GM18909 (cell line): ENCODE measurements around the gene ARHGEF40.

Experiments used
- ATAC-seq: cut with Tn5 transposase; IDR thresholded peaks from one replicate; pipeline ENCODE4 v1.9.1; 2021; ENCODE audit warnings: mild to moderate bottlenecking; ENCODE audit not compliant: unreplicated experiment, poor library complexity

The ARHGEF40 gene

DNA sequence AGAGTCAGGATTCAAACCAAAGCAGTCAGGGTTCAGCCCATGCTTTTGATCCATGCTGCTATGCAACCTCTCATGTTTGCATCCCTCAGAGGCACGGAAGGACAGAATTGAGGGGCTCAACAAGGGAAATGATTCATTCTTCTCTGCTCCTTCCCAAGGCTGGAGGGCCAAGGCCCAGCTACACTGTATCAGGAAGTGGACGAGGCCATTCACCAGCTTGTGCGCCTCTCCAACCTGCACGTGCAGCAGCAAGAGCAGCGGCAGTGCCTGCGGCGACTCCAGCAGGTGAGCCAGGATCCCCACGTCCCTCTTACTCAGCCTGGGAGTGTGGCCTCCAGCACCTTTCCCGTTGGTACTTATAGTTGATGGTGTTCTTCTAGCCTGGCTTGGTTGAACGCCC lies 8.6 kb downstream of the ARHGEF40 start:
- ATAC-seq, result no peak

DNA sequence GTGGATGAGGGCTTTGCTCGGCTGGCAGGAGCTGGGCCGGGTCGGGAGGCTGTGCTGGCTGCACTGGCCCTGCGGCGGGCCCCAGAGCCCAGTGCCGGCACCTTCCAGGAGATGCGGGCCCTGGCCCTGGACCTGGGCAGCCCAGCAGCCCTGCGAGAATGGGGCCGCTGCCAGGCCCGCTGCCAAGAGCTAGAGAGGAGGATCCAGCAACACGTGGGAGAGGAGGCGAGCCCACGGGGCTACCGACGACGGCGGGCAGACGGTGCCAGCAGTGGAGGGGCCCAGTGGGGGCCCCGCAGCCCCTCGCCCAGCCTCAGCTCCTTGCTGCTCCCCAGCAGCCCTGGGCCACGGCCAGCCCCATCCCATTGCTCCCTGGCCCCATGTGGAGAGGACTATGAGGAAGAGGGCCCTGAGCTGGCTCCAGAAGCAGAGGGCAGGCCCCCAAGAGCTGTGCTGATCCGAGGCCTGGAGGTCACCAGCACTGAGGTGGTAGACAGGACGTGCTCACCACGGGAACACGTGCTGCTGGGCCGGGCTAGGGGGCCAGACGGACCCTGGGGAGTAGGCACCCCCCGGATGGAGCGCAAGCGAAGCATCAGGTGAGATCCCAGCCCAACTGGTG lies 11.5 kb downstream of the ARHGEF40 start:
- ATAC-seq, result no peak

- no peak for ATAC-seq
These were observed 13.6 kb downstream of the ARHGEF40 start for GRCh38 chr14:21083565-21084325.

DNA sequence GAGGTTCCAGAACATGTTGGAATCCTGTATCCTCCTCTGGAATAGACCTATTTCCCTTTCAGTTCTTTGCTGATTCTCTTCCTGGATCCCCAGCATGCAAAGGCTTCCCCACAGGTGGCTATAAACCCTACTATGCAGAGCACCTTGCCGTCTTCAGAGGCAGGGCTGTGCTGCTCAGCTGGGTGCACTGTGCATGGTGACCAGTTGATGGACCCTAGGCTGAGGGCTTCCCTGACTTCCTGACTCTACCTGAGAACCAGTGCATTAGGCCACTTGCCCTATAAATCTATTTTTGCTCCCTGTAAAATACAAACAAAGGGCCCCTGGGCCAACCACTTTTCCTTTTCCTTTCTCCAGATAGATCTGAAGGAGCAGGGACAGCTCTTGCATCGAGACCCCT lies 14.3 kb downstream of the ARHGEF40 start:
- ATAC-seq, result no peak

GRCh38 chr14:21084998-21085853 lies 15.1 kb downstream of the ARHGEF40 start:
- ATAC-seq, result no peak

GRCh38 chr14:21086908-21087293 lies 16.8 kb downstream of the ARHGEF40 start:
- no peak for ATAC-seq

- ATAC-seq, result peak; percentile 73
These were observed 17.4 kb downstream of the ARHGEF40 start for GRCh38 chr14:21087294-21088091.

- ATAC-seq, result no peak
These were observed 18.6 kb downstream of the ARHGEF40 start for GRCh38 chr14:21088687-21089086.

GRCh38 chr14:21089271-21089670 lies 19.2 kb downstream of the ARHGEF40 start:
- ATAC-seq, result no peak

GRCh38 chr14:21089877-21090193 lies 19.7 kb downstream of the ARHGEF40 start:
- ATAC-seq, result no peak

GRCh38 chr14:21090194-21090939 lies 20.3 kb downstream of the ARHGEF40 start:
- no peak for ATAC-seq

DNA sequence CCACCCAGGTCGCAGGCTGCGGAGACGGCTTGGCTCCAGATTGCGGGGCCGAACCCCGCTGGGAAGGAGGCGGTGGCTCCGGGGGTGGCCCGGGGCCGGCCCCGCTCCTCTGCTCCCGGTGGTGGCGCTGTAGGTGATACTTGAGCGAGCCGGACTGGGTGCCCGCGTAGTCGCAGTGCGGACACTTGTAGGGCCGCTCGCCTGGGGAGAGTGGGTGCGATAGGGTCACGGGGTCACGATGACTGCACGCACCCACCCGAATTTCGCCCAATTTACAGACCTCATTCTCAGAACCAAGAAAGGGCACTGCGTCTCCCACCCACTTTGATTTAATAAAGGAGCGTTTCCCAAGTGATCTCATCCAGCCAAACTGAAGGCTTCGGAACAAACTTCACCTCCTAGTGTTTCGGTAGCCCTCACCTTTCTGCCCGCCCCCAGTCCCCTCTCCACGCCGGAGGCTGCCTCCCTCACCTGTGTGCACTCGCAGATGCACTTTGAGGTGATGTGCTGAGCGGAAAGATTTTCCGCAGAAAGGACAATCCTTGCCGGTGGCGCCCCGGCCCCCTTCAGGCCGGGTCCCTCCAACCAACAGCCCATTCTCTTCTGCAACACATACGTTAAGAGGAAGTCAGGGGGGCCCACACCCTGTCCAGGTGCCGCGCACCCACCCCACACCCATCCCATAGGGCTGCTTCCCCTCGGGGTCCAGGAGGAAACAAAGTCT lies 21.0 kb downstream of the ARHGEF40 start:
- no peak for ATAC-seq

GRCh38 chr14:21091821-21092272 lies 21.7 kb downstream of the ARHGEF40 start:
- ATAC-seq, result no peak

DNA sequence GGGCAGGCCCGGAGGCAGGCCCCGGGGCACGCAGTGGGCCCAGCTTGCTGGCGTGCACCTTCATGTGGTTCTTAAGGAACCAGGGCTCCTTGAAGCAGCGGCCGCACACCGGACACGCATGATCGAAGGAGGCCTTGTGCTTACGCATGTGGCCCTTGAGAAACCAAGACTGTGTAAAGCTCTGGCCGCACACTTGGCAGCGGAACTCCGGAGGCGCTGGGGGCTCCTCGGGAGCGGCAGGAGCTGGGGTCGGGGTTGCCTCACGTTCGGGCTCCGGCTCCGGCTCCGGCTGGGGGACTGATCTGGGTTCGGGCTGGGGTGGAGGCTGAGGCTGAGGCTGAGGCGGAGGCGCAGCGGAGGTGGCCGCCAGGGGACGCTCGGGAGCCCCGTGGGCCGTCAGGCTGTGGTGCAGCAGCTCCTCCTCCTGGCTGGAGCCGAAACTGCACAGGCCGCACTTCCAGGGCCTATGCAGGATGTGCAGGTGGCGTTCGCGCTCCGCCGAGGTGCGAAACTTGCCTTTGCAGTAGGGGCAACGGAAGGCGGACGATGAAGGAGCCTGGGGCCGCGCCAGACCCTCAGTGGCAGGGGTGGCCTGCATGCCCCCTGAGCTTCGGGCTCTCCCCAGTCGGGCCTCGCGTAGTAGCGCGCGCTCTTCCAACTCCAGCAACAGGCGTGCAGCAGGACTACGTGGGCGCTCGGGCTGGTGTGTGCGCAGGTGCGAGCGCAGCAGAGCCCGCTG lies 22.3 kb downstream of the ARHGEF40 start:
- ATAC-seq, result peak; percentile 89

- ATAC-seq, result no peak
These were observed 22.9 kb downstream of the ARHGEF40 start for GRCh38 chr14:21093018-21093417.

GRCh38 chr14:21093769-21094681 lies 23.9 kb downstream of the ARHGEF40 start:
- no peak for ATAC-seq

DNA sequence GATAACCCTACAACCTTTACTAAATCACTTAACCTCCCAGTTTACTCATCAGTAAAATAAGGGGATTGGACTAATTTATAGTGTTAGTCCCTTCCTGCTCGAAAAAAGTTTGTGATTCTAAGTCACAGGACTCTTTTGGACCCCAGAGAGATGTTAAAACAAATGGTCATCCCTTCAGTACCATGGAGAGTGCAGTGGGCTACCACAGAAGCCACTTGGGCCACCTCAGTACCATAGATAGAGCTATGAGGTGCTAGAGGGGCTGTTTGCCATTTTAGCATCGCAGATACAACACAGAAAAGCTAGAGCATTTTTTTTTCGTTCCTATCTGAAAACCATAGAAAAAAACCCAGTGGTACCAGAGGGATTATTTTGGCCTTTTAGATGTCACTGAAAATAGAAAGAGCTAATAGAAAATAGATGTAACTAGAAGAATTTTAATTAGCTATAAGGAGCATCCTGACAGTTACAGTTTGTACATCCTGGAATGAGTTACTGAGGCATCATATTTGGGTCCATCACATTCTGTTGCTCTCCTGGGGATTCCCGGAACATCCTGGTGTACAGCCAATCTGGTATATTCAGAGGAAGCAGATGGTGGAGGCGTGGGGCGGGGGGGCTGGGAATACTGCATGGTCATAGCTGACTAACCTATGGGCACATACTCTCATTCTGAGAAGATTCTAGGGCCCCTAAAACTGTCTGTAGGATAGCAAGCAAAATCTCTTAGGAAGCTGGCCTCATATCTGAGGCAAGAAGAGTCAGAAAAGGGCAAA lies 25.5 kb downstream of the ARHGEF40 start:
- ATAC-seq, result no peak
